Thyroid gland (tissue), 4 donors: ENCODE measurements around the gene CCDC38.

Experiments
- POLR2A ChIP-seq, 2 donors: fragments of 450-650 bp; IDR thresholded peaks; one replicate each; pipeline ENCODE4 v1.6.1; 2017; ENCODE audit warnings: antibody characterized with exemption in 2 of 2, mild to moderate bottlenecking in 2 of 2, moderate library complexity in 1 of 2
- TF ChIP-seq, protein P1 (sequence below), 6 experiments: fragments of 200-600 bp in 3 of 6; fragments of 450-650 bp in 3 of 6; sonication (generic) in 3 of 6; IDR thresholded peaks; one replicate each; pipeline ENCODE4 v1.5.1; 2016 to 2019; ENCODE audit warnings: antibody characterized with exemption in 6 of 6, mild to moderate bottlenecking in 2 of 6, inconsistent platforms in 1 of 6, moderate library complexity in 1 of 6

DNA sequence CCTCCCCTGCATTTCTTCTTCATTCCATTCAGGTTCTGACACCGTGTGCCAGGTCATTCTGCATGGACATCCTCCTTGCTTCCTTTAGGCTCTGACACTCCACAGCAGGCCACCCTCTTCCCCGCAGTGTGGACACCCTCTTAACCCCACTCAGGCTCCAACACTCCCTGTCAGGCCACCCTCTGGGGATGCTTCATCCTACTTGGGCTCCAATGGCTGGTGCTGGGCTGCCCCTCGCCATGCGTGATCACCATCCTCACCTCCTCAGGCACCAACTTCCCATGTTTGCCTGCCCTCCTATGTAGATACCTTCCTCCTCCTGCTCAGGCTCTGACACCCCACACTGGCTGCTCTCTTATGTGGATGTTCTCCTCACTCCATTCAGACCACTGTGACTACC, 90.3 kb downstream of the CCDC38 start:
- TF ChIP-seq POLR2A (IDR thresholded peaks at IDR 0.05), result no peak
- TF ChIP-seq, protein P1, sequence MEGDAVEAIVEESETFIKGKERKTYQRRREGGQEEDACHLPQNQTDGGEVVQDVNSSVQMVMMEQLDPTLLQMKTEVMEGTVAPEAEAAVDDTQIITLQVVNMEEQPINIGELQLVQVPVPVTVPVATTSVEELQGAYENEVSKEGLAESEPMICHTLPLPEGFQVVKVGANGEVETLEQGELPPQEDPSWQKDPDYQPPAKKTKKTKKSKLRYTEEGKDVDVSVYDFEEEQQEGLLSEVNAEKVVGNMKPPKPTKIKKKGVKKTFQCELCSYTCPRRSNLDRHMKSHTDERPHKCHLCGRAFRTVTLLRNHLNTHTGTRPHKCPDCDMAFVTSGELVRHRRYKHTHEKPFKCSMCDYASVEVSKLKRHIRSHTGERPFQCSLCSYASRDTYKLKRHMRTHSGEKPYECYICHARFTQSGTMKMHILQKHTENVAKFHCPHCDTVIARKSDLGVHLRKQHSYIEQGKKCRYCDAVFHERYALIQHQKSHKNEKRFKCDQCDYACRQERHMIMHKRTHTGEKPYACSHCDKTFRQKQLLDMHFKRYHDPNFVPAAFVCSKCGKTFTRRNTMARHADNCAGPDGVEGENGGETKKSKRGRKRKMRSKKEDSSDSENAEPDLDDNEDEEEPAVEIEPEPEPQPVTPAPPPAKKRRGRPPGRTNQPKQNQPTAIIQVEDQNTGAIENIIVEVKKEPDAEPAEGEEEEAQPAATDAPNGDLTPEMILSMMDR (IDR thresholded peaks at IDR 0.05), result no peak
